Activated B cell treated with CpG ODN at 0.5 μM for 24 hours (primary cell): ENCODE results near the gene WIPF2. TPM values are rescaled to one million over a fixed set of nuclear protein-coding genes. Genes with fewer than 3 reads are reported as not detected.
"Not testable (repeated sequence)": the region's sequence is repeated elsewhere in the genome, so short reads cannot be mapped to it uniquely, and the experiment has no call there.

Experiments
- ATAC-seq: fragments of 200-7000 bp; cut with Tn5 transposase; one replicate; pipeline ENCODE4 v1.10.0; 2021; ENCODE audit warnings: low read depth, mild to moderate bottlenecking, moderate library complexity
- CTCF ChIA-PET: fragments of 350-600 bp; sonication (Branson Sonifier 250); formaldehyde crosslinking; loops from one replicate; lab custom pipeline; 2021; ENCODE audit warnings: antibody characterized with exemption; lab: Charles Lee
- POLR2A ChIA-PET: fragments of 350-600 bp; sonication (Branson Sonifier 250); formaldehyde crosslinking; loops from one replicate; lab custom pipeline; 2021; ENCODE audit warnings: antibody characterized with exemption; lab: Charles Lee
- DNase-seq: peaks from one replicate; pipeline ENCODE4 v3.0.0; 2022
- H3K27ac Mint-ChIP-seq: one replicate; pipeline ENCODE4 v1.8.0; 2020; ENCODE audit warnings: mixed read lengths
- H3K27me3 Mint-ChIP-seq: one replicate; pipeline ENCODE4 v1.8.0; 2021; ENCODE audit warnings: mixed read lengths
- H3K36me3 Mint-ChIP-seq: one replicate; pipeline ENCODE4 v1.8.0; 2021; ENCODE audit warnings: low read depth, mixed read lengths
- H3K4me1 Mint-ChIP-seq: one replicate; pipeline ENCODE4 v1.8.0; 2021; ENCODE audit warnings: mixed read lengths
- H3K4me3 Mint-ChIP-seq: one replicate; pipeline ENCODE4 v1.8.0; 2020; ENCODE audit warnings: mild to moderate bottlenecking, mixed read lengths
- H3K9me3 Mint-ChIP-seq: one replicate; pipeline ENCODE4 v1.8.0; 2020; ENCODE audit warnings: mixed read lengths
- CTCF ChIP-seq: fragments of 200-600 bp; IDR thresholded peaks from one replicate; pipeline ENCODE4 v1.8.0; 2022; ENCODE audit warnings: antibody characterized with exemption, mild to moderate bottlenecking
- intact Hi-C: fragments of 100-400 bp; cut with micrococcal nuclease; formaldehyde crosslinking; loops from one replicate; pipeline ENCODE4 v1.15.1; 2024
- total RNA-seq: library from RNA; stranded (reverse); gene quantifications from 2 replicates; pipeline ENCODE4 v1.2.3, GENCODE V29; 2022

The WIPF2 gene
- total RNA-seq, 1 donor from 2014 or later = 32.9 TPM

GRCh38 chr17:40218006-40218739 is 931 bp upstream of the WIPF2 start:
- CTCF ChIA-PET = interaction anchor here (1.0 to 2.5 kb wide), 9 partner anchors 16 to 143 kb away, joined by 3 to 13 read pairs (median 4); partner anchors contain the start of gene CASC3
- Mint-ChIP-seq H3K27ac (peak overlapping the region; percentile 100), H3K4me1 (peaks cover 28% of the 10 kb centered on the region), H3K4me3 (peak overlapping the region; percentile 97), H3K9me3 (no peaks in the 10 kb centered on the region), H3K27me3 (no peaks in the 10 kb centered on the region), H3K36me3 (peaks cover 8% of the 10 kb centered on the region)
- no peak for TF ChIP-seq CTCF
- ATAC-seq (no peak), DNase-seq (no peak)
- intact Hi-C loops = loop anchor here (1.0 to 5.0 kb wide), 4 partner anchors 16 to 1469 kb away; partner anchors contain the start of genes CASC3 and EIF1
- POLR2A ChIA-PET = interaction anchor here (0.8 to 2.7 kb wide), 19 partner anchors 9 to 1471 kb away, joined by 3 to 15 read pairs (median 5); partner anchors contain the start of genes CASC3, CDC6, EIF1 and MED24

- DNase-seq (peak; percentile 27), ATAC-seq (peak; percentile 2)
- H3K4me3 Mint-ChIP-seq = peak overlapping the region; percentile 97
- ChIA-PET CTCF (interaction anchor here (0.7 to 2.5 kb wide), 5 partner anchors 18 to 107 kb away, joined by 3 to 13 read pairs (median 9); no protein-coding TSS in a partner anchor), POLR2A (interaction anchor here (0.7 to 2.7 kb wide), 15 partner anchors 10 to 1469 kb away, joined by 3 to 15 read pairs (median 4); partner anchors contain the start of genes CASC3, EIF1, NR1D1 and PGAP3)
- no peaks in the 10 kb centered on the region for H3K27me3 Mint-ChIP-seq
- H3K27ac Mint-ChIP-seq = peak overlapping the region; percentile 59
- TF ChIP-seq CTCF = no peak
- peaks cover 34% of the 10 kb centered on the region for H3K4me1 Mint-ChIP-seq
- no peaks in the 10 kb centered on the region for H3K9me3 Mint-ChIP-seq
- peaks cover 14% of the 10 kb centered on the region for H3K36me3 Mint-ChIP-seq
- intact Hi-C loops = loop anchor here (1.0 to 5.0 kb wide), 5 partner anchors 68 to 1468 kb away; partner anchors contain the start of genes CDC6 and EIF1
Observed at GRCh38 chr17:40219594-40220338, 662 bp downstream of the WIPF2 start.

- CTCF ChIA-PET = interaction anchor here (1.7 kb wide), 1 partner anchor 33 kb away, joined by 3 read pairs; no protein-coding TSS in a partner anchor
- peaks cover 29% of the 10 kb centered on the region for H3K36me3 Mint-ChIP-seq
Observed at GRCh38 chr17:40224718-40225550, 5.8 kb downstream of the WIPF2 start.

GRCh38 chr17:40229146-40229545 is 10.0 kb downstream of the WIPF2 start:
- H3K9me3 Mint-ChIP-seq, POLR2A ChIA-PET, ATAC-seq, intact Hi-C loops, H3K27me3 Mint-ChIP-seq, H3K27ac Mint-ChIP-seq, CTCF ChIA-PET, H3K4me3 Mint-ChIP-seq, DNase-seq: not testable (repeated sequence)
- peaks cover 24% of the 10 kb centered on the region for H3K4me1 Mint-ChIP-seq
- H3K36me3 Mint-ChIP-seq = peaks cover 48% of the 10 kb centered on the region

More at GRCh38 chr17:40224718-40225550, 5.8 kb downstream of the WIPF2 start:
- ATAC-seq = no peak
- H3K27me3 Mint-ChIP-seq = no peaks in the 10 kb centered on the region
- H3K9me3 Mint-ChIP-seq = no peaks in the 10 kb centered on the region
- H3K27ac Mint-ChIP-seq = peak overlapping the region; percentile 62
- no peak for DNase-seq
- POLR2A ChIA-PET = no interaction called here
- no peak overlapping the region for H3K4me3 Mint-ChIP-seq
- intact Hi-C loops = no loop called here
- peaks cover 30% of the 10 kb centered on the region for H3K4me1 Mint-ChIP-seq
- no peak for TF ChIP-seq CTCF

- ATAC-seq (no peak), DNase-seq (no peak)
- intact Hi-C loops = loop anchor here (5.0 kb wide), 1 partner anchor 37 kb away; no protein-coding TSS in a partner anchor
- Mint-ChIP-seq H3K4me1 (peaks cover 19% of the 10 kb centered on the region), H3K4me3 (no peak overlapping the region), H3K36me3 (peaks cover 49% of the 10 kb centered on the region), H3K27me3 (no peaks in the 10 kb centered on the region), H3K9me3 (no peaks in the 10 kb centered on the region), H3K27ac (no peak overlapping the region)
- no peak for TF ChIP-seq CTCF
- POLR2A ChIA-PET = interaction anchor here (0.5 kb wide), 1 partner anchor 93 kb away, joined by 5 read pairs; no protein-coding TSS in a partner anchor
- CTCF ChIA-PET = no interaction called here
Observed at GRCh38 chr17:40230670-40231069, 11.6 kb downstream of the WIPF2 start.

- H3K27ac Mint-ChIP-seq, DNase-seq, H3K9me3 Mint-ChIP-seq, H3K27me3 Mint-ChIP-seq, H3K4me3 Mint-ChIP-seq, ATAC-seq: not testable (repeated sequence)
- intact Hi-C loops = loop anchor here (5.0 kb wide), 1 partner anchor 35 kb away; no protein-coding TSS in a partner anchor
- peaks cover 19% of the 10 kb centered on the region for H3K4me1 Mint-ChIP-seq
- POLR2A ChIA-PET = interaction anchor here (0.7 kb wide), 1 partner anchor 1351 kb away, joined by 5 read pairs; no protein-coding TSS in a partner anchor
- peaks cover 54% of the 10 kb centered on the region for H3K36me3 Mint-ChIP-seq
- CTCF ChIA-PET = interaction anchor here (1.5 kb wide), 1 partner anchor 204 kb away, joined by 3 read pairs; no protein-coding TSS in a partner anchor
Observed at GRCh38 chr17:40231928-40232327, 12.8 kb downstream of the WIPF2 start.
